GM18517 (cell line): Measurements from ENCODE around the gene ANKS1A.

Source experiments
- ATAC-seq: cut with Tn5 transposase; IDR thresholded peaks from one replicate; pipeline ENCODE4 v1.9.1; 2021; ENCODE audit warnings: mild to moderate bottlenecking, moderate library complexity; ENCODE audit not compliant: unreplicated experiment

Gene ANKS1A

DNA sequence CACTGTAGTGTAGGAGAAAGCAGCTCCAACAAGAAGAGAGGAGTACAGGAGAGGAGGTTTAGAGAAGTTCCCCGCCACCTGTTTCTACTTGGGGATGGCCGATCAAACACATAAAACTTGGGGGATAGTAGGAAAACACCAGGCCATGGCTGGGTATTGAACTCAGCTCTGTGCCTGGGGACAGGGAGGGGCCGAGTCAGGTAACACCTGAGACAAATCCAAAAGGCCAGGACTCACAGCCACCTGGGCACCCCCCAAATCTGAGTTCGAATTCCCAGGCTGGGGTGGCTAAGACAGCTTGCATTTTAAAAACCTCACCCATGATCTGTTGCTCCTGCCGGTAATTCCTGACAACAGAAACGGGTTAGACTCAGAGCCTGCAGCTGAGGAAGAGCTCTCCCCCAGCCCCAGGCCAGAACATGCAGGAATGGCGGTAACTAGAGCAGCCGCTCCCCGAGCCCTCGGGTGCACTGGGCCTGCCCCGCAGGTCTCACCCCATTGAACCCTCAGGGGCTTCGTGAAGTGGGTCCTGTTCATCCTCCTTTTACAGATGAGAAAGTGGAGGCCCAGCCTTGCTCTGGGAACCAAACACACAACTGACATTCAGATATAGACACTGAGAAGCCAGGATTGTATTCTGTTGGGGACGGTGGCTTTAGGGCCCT, 191.1 kb downstream of the ANKS1A start:
- no peak for ATAC-seq

DNA sequence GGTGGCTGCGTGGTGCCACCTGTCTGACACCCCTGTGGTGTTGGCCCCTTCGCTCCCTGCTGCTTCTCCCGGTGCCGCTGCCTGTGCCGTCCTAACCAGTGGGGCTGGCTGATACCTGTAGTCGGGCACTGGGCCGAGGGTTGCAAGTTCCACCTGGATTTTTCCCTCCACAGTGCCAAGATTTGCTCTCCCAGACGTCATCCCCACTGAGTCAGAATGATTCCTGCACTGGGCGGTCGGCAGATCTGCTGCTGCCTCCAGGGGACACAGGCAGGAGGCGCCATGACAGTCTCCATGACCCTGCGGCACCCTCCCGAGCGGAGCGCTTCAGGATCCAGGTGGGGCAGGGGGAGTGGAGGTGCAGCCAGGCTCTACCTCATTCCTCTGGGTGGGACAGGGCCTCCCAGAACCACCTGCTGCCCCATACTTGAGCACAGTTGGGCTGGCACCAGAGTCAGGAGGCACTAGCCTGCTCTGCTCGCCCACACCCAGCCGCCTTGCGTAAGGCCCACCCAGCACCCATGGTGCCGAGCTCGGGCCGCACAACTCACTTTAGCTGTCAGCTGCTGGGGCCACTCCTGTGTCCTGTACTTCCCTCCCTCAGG, 191.9 kb downstream of the ANKS1A start:
- ATAC-seq = no peak

DNA sequence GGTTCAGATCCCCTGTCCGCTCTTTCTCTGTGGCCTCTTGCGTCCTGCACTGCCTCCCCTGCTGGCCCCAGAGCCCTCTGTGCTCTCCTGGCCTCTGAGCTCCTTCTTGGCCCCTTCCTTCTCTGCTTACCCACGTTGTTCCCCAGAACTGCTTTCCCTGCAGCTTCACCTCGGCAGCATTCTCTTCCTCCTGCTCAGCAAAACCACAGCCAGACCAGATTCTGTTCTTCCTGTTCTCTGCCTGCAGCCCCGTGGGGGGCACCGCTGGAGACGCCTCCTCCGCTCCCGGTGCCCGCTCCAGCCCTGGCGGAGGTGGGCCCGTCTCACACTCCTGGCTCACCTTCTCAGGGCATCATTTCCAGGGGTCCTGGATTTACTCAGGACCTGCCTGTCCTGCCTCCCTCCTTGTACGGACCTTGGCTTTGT, 192.4 kb downstream of the ANKS1A start:
- ATAC-seq = no peak

DNA sequence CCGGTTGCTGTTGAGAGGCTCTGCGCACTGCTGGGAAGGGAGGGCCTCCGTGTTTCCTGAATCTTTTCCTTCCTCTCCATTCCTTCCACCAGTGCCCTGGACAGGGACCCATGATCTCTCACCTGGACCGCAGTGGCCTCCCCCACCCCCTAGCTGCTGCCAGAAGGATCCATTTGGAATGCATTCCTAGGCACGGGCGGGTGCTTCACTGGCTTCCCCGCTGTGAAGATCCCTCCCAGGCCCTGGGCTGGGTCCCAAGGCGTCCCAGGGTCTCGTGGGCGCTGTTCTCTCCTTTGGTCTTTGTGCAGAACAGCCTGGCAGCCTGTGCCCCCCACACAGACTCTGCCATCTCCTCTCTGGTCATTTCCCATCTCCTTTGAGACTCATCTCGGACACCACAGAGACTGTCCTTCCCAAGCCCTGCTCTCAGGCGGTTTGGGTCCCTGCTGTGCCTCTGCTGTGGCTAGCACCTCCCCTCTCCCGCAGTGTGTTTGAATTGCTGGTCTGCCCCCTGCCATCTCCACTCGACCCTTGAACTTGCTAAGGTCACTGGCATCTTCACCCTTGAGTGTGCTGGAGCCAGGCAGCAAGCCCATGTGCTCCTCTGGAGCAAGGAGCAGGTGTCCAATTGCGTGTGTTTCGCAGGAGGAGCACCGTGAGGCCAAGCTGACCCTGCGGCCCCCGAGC, 193.1 kb downstream of the ANKS1A start:
- ATAC-seq = no peak

DNA sequence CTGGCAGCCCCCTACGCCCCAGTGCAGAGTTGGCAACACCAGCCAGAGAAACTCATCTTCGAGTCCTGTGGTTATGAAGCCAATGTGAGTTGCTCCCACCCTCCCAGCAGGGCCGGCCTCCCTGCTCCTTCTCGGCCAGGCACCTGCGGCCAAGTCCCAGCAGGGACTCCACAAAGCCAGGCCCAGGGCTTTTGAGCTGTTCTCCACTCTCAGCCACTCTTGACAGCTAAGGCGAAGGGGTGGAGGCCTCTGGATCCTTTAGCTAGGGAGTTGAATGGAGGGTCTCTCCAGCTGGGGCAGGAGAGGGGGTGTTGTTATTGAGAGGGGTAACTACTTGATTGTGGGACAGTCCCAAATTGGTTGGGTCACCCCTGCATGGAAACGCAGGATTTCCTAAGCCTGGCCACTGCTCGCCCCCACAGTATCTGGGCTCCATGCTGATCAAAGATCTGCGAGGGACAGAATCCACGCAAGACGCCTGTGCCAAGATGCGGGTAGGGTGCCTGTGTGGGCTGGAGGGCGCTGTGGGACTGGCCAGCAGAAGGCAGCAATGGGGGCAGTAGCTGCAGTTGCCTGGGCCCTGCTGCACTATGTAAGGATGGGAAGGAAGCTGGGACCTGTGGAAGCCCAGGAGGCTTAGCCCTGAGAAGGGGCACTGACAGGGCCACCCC, 193.8 kb downstream of the ANKS1A start:
- no peak for ATAC-seq

DNA sequence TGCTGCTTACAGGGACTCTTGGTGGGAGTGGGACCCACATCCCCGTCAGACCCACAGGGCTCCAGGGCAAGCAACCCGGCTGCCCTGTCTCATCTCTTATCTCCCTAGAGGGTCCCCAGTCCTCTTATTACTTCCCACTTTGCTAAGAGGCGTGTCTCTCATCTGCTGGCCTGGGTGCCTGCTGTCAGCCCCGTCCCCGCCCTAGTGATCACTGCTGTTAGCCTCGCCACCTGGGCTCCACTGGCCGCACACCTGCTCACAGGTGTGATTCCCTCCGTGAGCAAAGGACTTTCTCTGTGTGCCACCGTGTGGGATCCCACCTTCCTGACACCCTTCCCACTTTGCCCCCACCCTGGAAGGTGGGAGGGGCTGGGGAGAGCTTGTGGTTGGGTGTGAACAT, 194.5 kb downstream of the ANKS1A start:
- no peak for ATAC-seq

DNA sequence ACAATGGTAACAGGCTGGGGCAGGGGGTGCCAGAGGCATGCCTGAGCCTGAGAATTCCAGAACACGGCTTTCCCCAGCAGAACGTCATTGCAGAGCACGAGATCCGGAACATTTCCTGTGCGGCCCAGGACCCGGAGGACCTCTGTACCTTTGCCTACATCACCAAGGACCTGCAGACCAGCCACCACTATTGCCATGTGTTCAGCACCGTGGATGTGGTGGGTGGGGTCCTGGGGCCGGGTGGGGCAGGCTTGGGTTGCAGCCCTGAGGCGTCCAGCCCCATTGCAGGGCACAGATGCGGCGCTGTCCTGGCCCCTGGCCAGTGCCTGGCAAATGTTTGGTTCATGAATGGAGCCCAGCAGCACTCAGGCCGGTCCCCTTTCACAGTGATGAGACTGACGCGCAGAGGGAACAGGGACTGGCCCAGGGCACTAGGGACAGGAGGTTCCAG, 195.0 kb downstream of the ANKS1A start:
- no peak for ATAC-seq

DNA sequence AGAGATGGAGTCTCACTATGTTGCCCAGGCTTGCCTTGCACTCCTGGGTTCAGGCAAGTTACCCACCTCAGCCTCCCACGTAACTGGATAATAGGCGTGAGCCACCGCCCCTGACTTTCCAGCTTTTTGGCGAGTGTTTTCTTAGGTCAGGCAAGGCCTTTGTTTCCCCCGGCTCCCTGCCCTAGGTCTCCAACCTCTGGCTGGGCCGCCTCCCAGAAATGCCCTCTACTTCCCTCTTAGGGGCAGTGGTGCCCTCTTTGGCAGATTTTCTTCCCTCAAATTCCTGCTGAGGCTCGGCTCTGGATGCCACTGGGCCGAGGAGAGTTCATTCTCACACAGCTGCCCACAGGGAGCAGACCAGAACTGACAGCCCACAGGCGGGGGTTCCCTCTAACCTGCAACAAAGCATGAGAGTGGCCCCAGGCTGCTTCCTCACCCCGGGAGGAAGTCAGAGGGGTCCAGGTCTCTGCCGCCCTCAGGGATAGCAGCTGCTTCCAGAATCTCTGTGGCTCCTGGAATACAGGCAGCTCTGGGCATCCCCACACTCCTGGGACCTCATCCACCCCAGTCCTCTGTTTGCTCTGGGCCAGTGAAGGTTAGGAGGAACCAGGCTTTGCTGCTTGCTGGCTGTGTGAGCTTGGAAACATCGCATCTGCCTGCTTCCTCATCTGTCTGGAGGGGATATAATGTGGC, 195.6 kb downstream of the ANKS1A start:
- ATAC-seq = no peak

DNA sequence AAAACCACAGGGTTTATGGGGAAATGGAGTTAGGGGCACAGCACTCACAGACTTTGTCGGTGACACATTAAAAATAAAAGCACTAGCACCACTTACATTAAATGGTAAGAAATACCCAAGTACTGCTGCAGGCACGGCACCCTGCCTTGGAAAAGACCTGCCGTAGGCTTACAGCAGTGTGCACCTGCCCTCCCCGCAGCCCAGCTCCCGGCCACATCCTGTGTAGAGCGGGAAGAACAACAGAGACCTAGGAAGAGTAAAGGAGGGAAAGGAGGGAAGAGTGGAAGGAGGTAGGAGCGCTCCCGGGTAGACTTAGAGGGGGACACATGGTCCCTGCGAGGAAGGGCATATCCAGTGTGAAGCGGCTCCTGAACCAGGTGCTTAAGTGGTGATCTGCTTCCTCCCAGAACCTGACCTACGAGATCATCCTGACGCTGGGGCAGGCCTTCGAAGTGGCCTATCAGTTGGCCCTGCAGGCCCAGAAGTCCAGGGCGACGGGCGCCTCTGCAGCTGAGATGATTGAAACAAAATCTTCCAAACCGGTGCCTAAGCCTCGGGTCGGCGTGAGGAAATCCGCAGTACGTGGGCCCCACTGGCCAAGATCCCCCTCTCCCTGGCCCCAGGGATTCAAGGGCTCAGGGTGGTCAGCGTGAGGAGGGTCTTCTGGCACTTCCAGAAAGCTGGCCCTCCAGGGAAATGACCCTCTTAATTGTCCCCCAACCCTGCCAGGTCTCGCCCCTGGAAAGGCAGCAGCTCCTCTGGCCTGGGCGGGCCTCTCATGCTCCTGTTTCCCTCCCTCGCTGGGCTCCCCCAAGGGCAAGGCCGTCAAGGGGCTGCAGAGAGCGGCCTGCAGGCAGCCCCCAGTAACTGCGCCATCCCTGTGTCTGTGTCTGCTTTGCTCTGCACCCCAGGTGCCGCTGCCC, 196.6 kb downstream of the ANKS1A start:
- ATAC-seq = no peak

DNA sequence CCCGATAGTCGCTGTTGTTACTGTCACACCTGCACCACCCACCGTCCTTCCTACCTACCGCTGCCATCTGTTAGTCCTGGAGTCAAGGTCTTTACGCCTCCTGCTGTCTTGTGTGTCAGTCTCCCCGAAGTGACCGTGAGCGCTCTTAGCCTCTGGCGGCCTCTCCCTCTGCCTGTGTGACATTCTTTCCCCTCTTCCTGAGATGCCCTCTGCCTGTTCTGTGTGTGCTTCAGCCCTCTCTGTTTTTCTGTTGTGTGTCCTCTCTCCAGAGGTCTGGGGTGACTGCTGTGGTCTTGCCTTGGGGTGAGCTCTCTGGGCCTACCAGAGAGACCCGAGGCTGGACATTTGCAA, 197.2 kb downstream of the ANKS1A start:
- ATAC-seq = no peak

DNA sequence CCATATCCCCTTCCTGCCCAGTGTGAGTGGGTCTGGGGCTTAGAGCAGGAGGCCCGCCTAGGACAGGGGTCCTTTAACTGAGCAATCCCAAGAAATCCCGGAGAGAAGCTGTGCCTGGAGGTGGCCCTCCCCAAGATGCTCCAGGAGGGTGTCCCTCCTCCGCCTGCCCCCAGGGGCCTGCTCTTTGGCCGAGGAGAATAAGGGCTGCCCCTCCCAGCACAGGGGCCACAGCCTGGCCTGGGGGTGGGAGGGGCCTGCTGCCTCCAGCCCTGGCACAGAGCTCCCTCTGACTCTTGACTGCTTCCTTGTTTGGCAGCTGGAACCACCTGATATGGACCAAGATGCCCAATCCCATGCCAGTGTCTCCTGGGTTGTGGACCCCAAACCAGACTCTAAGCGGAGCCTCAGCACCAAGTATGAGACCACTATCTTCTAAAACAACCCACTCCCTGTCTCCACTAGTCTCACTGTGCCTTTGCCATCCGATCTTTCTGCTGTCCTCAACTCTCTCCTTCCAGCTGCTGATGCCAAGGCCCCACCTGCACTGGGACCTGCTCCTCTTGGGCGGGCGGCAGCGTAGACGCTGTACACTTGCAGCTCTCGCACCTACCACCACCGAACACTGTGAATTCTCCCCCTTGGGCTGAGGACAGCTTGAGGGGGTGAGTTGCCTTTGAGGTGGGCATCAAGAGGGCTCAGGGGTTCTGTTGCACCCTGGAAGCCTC, 197.7 kb downstream of the ANKS1A start:
- ATAC-seq = no peak

DNA sequence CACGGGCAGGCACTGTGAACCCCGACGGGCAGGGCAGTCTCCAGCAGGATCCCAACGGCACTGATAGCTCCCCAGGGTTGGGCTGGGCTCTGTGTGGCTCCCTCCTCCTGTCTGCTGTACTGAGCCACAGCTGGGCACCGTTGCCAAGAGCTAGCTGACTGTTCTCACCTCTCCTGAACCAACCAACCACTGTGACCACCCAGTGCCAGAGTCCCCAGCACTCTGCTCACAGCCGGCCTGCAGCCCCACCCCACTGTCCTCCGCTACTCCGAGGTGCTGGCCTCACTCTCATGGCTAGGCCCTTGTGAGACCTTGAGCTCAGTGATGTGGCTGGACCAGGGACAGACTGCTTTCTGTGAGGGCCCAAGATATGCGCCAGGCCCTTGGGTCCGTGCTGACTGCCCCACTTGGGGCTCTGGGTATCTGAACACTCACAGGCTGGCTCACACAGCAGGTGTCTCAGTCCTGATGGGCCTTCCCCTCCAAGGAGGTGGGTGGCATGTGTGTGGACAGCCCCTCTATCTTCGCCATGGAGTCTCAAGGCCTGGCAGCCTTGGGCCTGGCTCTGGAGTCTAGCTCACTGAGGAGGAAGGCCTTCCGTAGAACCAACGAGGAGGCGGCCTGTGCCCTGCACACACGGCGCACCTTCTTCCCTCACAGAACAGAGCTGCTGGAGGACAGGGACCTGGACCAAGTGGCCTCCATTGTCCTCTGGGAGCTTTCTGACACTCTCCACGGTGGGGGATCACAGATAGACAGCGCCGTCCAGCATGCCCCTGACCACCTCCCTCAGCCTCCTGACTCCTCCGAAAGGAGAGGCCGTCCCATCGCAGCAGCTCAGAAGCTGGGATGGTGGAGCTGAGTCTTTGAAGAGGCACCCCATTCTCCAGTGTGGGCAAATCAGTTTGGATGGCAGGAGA, 198.6 kb downstream of the ANKS1A start:
- ATAC-seq = no peak

DNA sequence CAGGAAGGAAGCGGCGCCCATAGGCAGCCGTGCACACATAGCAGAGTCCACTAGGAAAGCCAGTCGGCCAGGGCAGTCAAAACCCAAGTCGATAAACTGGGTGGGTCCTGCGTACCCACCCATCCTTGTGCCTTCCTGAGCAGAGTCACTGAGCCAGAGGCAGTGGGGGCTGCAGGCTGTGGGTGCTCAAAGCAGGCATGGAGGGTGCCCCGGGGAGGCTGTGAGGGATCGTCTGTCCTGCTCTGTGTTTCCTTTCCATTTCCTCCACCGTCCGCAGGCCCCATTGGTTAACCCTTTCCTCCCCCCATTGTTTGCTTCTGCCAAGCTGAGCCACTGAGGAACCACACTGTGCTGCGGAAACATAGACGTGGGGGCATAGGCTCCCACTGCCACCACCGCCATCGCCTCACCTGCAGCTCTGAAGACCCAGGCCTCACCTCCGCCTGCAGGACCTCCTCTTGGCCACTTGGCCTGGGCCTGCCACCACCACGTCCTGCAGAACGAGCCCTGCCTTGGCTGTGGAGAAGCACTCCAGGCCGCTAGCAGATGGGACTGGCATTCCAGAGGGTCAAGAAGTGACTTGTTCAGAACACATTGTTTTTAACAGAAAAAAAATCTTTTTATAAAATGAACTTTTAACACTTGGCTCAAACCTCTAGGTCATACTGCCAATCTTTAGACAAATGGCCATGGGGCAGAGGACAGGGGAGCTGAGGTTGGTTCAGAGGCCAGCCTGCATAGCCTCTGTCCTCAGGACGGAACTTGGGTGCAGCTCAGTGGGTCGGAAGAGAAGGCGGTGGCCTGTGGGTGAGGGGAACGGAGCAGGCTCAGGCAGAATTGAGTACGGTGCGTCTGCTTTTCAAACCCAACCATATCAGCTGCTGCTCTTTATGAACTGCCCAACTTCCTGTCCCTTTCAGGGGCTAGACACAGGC, 199.5 kb downstream of the ANKS1A start:
- no peak for ATAC-seq

DNA sequence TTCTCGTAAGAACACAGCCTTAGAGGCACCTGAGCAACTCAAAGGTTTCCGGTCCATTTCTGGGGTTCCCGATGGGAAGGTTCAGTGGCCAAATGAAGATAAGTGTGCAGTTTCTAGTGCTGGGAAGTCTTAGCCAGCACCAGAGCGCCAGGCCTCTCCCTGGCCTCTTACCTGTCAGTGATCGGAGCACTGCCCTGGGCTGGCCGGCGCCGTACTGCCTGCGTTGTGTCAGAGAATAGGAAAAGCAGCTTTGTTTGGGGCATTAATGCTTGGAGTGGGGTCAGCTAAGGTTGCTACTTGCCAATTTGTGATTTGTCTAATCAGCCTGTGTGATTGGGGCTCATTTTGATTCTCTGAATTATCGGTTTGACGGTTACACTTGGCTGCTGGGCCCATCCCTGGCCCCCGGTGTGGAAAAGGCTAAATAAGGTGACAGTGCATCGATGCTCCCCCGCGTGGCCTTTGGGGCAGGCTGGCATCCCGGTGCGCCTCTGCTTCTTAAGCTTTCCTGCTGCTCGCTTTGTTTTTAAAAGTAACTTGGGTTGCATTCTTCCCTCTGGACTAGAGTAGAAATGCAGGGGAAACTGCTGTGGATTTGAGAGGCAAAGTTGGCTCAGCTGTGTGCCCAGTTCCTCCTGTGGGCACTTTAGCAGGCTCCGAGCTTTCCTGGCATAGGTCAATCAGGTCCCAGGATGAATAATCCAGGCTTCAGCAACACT, 200.3 kb downstream of the ANKS1A start:
- ATAC-seq = no peak

DNA sequence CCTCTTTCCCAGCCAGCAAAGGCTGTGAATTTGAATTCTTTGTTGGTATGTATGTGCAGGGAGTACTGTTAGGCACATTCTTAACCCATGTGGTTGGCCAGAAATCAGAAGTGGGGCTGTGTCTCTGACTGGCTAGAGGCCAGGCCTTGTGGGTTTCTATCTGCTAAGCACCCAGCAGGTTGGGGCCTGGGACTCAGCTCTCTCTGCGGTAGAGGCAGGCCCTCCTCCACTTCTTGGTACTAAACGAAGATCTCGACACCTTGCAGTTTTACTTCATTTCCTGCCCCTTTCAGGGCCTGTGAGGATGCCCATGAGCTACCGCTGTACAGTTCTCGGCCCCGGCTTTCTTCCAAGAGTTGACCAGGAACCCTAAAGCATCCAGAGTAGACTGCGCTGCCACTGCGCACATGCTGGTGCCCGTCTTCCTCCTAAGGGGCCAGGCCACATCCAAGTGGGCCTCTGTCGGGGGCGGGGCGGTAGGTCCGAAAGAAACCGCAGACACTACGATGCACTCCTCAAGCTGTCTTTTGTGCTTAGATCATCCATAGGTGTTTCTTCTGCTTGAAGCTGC, 201.0 kb downstream of the ANKS1A start:
- ATAC-seq = no peak

DNA sequence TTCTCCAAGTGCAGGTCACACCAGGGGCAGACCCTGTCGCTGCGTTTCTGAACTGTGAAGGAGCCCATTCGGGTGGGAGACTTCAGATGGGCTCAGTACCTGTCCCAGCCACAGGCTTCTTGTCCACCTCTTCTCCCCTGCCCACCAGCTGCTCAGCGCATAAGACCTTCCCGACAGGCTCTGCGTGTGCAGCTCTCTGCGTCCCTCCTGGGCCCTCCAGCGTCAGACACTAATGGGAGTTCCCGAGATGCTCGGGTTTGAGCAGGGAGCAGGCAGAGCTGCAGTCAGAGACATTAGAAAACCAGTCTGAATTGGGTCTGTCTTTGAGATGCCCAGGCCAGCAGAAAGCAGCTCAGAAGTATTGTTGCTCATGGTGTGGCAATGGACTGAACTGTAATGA, 201.7 kb downstream of the ANKS1A start:
- ATAC-seq = no peak
